Neural crest cell (in vitro differentiated cells): ENCODE data around the gene ADCY3. TPM values are rescaled to one million over a fixed set of nuclear protein-coding genes. Genes with fewer than 3 reads are reported as not detected.
A peak's percentile ranks its signal among the peaks of the same experiment; 100 is the strongest.

Experiments
- DNase-seq: peaks from one replicate; pipeline ENCODE4 v3.0.0; 2021; ENCODE audit warnings: low read depth, mixed read lengths, low spot score
- H3K27ac Mint-ChIP-seq: one replicate; pipeline ENCODE4 v1.8.0; 2021; ENCODE audit warnings: mild to moderate bottlenecking, mixed read lengths; ENCODE audit not compliant: unreplicated experiment
- H3K27me3 Mint-ChIP-seq: 2 replicates; pipeline ENCODE4 v1.8.0; 2021; ENCODE audit warnings: low read depth, mild to moderate bottlenecking, mixed read lengths
- H3K36me3 Mint-ChIP-seq: 2 replicates; pipeline ENCODE4 v1.8.0; 2021; ENCODE audit warnings: low read depth, mild to moderate bottlenecking, mixed read lengths
- H3K4me1 Mint-ChIP-seq: 2 replicates; pipeline ENCODE4 v1.8.0; 2021; ENCODE audit warnings: mixed read lengths
- H3K4me3 Mint-ChIP-seq: one replicate; pipeline ENCODE4 v1.8.0; 2021; ENCODE audit warnings: mild to moderate bottlenecking, mixed read lengths
- H3K9me3 Mint-ChIP-seq: 2 replicates; pipeline ENCODE4 v1.8.0; 2021; ENCODE audit warnings: mixed read lengths
- total RNA-seq: library from RNA; stranded (reverse); gene quantifications from 2 replicates; pipeline ENCODE4 v1.2.1, GENCODE V29; 2021
- TF ChIP-seq, protein P1 (sequence below): fragments of 200-600 bp; sonication (generic); conservative IDR thresholded peaks from 2 replicates; pipeline ENCODE4 v1.5.0; 2021; ENCODE audit warnings: antibody characterized with exemption, mild to moderate bottlenecking

Gene ADCY3
- total RNA-seq, 1 donor from 2014 or later, result 49.2 TPM

DNA sequence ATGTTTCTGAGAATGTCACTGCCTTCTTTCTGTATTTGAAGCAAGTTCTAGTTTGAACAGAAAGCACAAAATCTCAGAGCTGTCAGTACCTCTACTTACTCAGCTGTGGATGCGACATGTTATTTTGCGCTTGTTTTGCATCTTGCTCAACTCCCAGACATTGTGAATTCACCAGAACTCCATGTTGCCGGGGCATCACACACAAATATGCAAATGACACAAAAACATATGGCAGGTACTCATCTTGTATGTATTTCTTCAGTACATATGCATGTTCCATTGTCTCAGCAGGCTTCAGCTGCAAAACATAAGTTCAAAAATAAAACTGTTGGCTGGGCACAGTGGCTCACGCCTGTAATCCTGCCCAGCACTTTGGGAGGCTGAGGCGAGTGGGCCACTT, 30.8 kb downstream of the ADCY3 start:
- H3K27me3 Mint-ChIP-seq, result no peaks in the 10 kb centered on the region
- no peak overlapping the region for H3K27ac Mint-ChIP-seq
- H3K4me1 Mint-ChIP-seq, result peaks cover 13% of the 10 kb centered on the region
- no peak overlapping the region for H3K4me3 Mint-ChIP-seq
- TF ChIP-seq, protein P1, sequence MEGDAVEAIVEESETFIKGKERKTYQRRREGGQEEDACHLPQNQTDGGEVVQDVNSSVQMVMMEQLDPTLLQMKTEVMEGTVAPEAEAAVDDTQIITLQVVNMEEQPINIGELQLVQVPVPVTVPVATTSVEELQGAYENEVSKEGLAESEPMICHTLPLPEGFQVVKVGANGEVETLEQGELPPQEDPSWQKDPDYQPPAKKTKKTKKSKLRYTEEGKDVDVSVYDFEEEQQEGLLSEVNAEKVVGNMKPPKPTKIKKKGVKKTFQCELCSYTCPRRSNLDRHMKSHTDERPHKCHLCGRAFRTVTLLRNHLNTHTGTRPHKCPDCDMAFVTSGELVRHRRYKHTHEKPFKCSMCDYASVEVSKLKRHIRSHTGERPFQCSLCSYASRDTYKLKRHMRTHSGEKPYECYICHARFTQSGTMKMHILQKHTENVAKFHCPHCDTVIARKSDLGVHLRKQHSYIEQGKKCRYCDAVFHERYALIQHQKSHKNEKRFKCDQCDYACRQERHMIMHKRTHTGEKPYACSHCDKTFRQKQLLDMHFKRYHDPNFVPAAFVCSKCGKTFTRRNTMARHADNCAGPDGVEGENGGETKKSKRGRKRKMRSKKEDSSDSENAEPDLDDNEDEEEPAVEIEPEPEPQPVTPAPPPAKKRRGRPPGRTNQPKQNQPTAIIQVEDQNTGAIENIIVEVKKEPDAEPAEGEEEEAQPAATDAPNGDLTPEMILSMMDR, result no peak
- no peak for DNase-seq
- peaks cover 15% of the 10 kb centered on the region for H3K36me3 Mint-ChIP-seq
- H3K9me3 Mint-ChIP-seq, result peaks cover 8% of the 10 kb centered on the region

- Mint-ChIP-seq H3K4me3 (no peak overlapping the region), H3K27me3 (no peaks in the 10 kb centered on the region)
- no peak for DNase-seq
Observed at GRCh38 chr2:24888177-24888576, 31.9 kb downstream of the ADCY3 start.

DNA sequence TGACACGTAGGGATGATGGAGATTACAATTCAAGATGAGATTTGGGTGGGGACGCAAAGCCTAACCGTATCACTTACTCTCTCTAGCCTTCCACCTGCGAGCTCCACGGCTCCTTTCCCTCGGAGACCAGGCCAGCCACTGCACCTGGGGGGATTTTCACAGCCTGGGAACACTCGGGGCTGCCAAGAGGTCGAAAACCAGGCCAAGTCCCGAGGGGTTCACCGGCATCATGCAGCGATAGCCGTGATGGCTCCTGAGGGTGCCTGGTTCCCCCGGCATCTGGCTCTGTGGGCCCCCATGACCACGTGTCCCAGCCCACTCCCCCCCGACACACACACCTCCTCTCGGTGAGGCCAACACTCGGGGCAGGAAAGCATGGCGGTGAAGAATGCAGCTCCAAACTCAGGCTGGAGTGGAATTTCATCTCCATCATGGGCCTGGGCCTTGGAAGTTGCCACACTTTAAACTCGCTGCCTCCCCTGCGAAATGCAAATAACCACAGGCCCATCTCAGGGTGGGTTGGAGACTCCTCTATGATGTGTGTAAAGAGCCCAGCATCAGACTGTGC, 32.6 kb downstream of the ADCY3 start:
- Mint-ChIP-seq H3K36me3 (peaks cover 7% of the 10 kb centered on the region), H3K9me3 (peaks cover 5% of the 10 kb centered on the region), H3K27me3 (no peaks in the 10 kb centered on the region), H3K4me1 (peaks cover 13% of the 10 kb centered on the region), H3K27ac (peak overlapping the region; percentile 46), H3K4me3 (no peak overlapping the region)
- TF ChIP-seq, protein P1, result no peak
- no peak for DNase-seq

More at GRCh38 chr2:24888177-24888576, 31.9 kb downstream of the ADCY3 start:
- no peak overlapping the region for H3K27ac Mint-ChIP-seq
- TF ChIP-seq, protein P1, result no peak
- peaks cover 7% of the 10 kb centered on the region for H3K36me3 Mint-ChIP-seq
- H3K4me1 Mint-ChIP-seq, result peaks cover 13% of the 10 kb centered on the region
- peaks cover 5% of the 10 kb centered on the region for H3K9me3 Mint-ChIP-seq

- no peak overlapping the region for H3K4me3 Mint-ChIP-seq
- peaks cover 7% of the 10 kb centered on the region for H3K36me3 Mint-ChIP-seq
- H3K4me1 Mint-ChIP-seq, result peaks cover 13% of the 10 kb centered on the region
- peaks cover 2% of the 10 kb centered on the region for H3K9me3 Mint-ChIP-seq
- peak overlapping the region; percentile 46 for H3K27ac Mint-ChIP-seq
- H3K27me3 Mint-ChIP-seq, result no peaks in the 10 kb centered on the region
- TF ChIP-seq, protein P1, result no peak
- DNase-seq, result no peak
Observed at GRCh38 chr2:24886691-24887304, 33.2 kb downstream of the ADCY3 start.

DNA sequence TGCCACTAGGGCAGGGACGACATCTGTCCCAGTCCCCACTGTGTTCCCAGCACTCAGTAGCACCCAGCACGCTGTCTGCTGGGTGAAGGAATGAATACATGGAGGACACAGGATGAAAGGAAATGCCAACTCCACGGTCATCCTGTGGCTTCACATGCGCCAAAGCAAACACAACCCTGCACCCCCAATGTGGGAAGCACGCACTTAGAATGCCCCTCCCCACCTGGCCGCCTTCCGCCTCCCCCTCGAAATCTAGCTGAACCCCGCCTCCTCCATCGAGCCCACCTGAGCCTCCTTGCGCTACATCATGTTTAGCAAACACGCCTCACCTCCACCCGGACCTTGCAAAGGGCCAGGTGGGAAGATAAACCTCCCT, 33.9 kb downstream of the ADCY3 start:
- no peaks in the 10 kb centered on the region for H3K9me3 Mint-ChIP-seq

More for the DNA sequence above, 33.9 kb downstream of the ADCY3 start:
- TF ChIP-seq, protein P1, result no peak
- Mint-ChIP-seq H3K27me3 (no peaks in the 10 kb centered on the region), H3K36me3 (peaks cover 4% of the 10 kb centered on the region), H3K4me1 (peaks cover 13% of the 10 kb centered on the region), H3K27ac (no peak overlapping the region), H3K4me3 (no peak overlapping the region)
- no peak for DNase-seq
